ENCODE measurements around the gene NATD1.
A peak's percentile ranks its signal among the peaks of the same experiment; 100 is the strongest.
"Not testable (repeated sequence)": the region's sequence is repeated elsewhere in the genome, so short reads cannot be mapped to it uniquely, and the experiment has no call there.

The NATD1 gene

GRCh38 chr17:21194703-21195102 is 58.5 kb downstream of the NATD1 start:
- H3K27ac Mint-ChIP-seq: peak overlapping the region; percentile 88
- H3K36me3 Mint-ChIP-seq (ENCODE audit: low read depth): peaks cover 80% of the 10 kb centered on the region

DNA sequence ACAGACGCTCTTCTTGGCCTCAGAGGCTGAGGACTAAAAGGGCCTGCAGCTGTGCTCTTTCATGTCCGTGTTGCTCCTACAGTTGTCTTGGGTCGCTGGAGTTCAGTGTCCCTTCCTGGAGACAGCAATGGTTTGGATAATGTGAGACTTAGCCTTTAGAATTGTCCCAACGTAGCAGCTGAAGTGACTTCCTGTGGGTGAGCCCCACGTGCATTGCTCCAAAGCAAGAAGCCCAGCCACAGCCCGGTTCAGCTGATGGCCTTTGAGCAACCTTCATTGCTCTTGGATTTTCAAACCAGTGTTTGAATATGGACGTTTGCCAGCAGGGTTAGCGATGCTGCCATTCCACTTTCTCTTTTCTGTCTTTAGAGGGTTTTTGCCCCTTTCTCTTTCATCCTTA is 59.0 kb downstream of the NATD1 start:
- DNase-seq: no peak
- peaks cover 84% of the 10 kb centered on the region for H3K36me3 Mint-ChIP-seq (ENCODE audit: low read depth)
- no peaks in the 10 kb centered on the region for H3K4me1 Mint-ChIP-seq
- no peak overlapping the region for H3K4me3 Mint-ChIP-seq
- TF ChIP-seq, protein P1, sequence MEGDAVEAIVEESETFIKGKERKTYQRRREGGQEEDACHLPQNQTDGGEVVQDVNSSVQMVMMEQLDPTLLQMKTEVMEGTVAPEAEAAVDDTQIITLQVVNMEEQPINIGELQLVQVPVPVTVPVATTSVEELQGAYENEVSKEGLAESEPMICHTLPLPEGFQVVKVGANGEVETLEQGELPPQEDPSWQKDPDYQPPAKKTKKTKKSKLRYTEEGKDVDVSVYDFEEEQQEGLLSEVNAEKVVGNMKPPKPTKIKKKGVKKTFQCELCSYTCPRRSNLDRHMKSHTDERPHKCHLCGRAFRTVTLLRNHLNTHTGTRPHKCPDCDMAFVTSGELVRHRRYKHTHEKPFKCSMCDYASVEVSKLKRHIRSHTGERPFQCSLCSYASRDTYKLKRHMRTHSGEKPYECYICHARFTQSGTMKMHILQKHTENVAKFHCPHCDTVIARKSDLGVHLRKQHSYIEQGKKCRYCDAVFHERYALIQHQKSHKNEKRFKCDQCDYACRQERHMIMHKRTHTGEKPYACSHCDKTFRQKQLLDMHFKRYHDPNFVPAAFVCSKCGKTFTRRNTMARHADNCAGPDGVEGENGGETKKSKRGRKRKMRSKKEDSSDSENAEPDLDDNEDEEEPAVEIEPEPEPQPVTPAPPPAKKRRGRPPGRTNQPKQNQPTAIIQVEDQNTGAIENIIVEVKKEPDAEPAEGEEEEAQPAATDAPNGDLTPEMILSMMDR (IDR thresholded peaks at IDR 0.05): no peak
- no peaks in the 10 kb centered on the region for H3K9me3 Mint-ChIP-seq
- H3K27ac Mint-ChIP-seq: peak overlapping the region; percentile 88
- H3K27me3 Mint-ChIP-seq (ENCODE audit: low read depth, poor library complexity): peaks cover 5% of the 10 kb centered on the region

More at GRCh38 chr17:21194703-21195102, 58.5 kb downstream of the NATD1 start:
- Mint-ChIP-seq H3K27me3 (ENCODE audit: low read depth, poor library complexity) (peaks cover 5% of the 10 kb centered on the region), H3K9me3 (no peaks in the 10 kb centered on the region), H3K4me3 (no peak overlapping the region), H3K4me1 (no peaks in the 10 kb centered on the region)
- no peak for DNase-seq
- TF ChIP-seq, protein P1 (IDR thresholded peaks at IDR 0.05): no peak

GRCh38 chr17:21193031-21193430 is 60.2 kb downstream of the NATD1 start:
- peaks cover 82% of the 10 kb centered on the region for H3K36me3 Mint-ChIP-seq (ENCODE audit: low read depth)
- no peak for DNase-seq
- H3K9me3 Mint-ChIP-seq: no peaks in the 10 kb centered on the region
- no peak overlapping the region for H3K27ac Mint-ChIP-seq
- no peak overlapping the region for H3K4me3 Mint-ChIP-seq
- peaks cover 5% of the 10 kb centered on the region for H3K27me3 Mint-ChIP-seq (ENCODE audit: low read depth, poor library complexity)
- H3K4me1 Mint-ChIP-seq: no peaks in the 10 kb centered on the region
- TF ChIP-seq, protein P1 (IDR thresholded peaks at IDR 0.05): no peak

GRCh38 chr17:21192414-21192813 is 60.8 kb downstream of the NATD1 start:
- H3K4me3 Mint-ChIP-seq; DNase-seq; H3K27me3 Mint-ChIP-seq (ENCODE audit: low read depth, poor library complexity); H3K4me1 Mint-ChIP-seq; H3K27ac Mint-ChIP-seq; H3K9me3 Mint-ChIP-seq: not testable (repeated sequence)
- peaks cover 75% of the 10 kb centered on the region for H3K36me3 Mint-ChIP-seq (ENCODE audit: low read depth)

GRCh38 chr17:21191698-21192097 is 61.5 kb downstream of the NATD1 start:
- TF ChIP-seq, protein P1 (IDR thresholded peaks at IDR 0.05): no peak
- Mint-ChIP-seq H3K9me3 (no peaks in the 10 kb centered on the region), H3K36me3 (ENCODE audit: low read depth) (peaks cover 72% of the 10 kb centered on the region), H3K4me1 (no peaks in the 10 kb centered on the region), H3K27me3 (ENCODE audit: low read depth, poor library complexity) (peaks cover 3% of the 10 kb centered on the region), H3K27ac (peak overlapping the region; percentile 36), H3K4me3 (no peak overlapping the region)
- DNase-seq: no peak

GRCh38 chr17:21190078-21190477 is 63.1 kb downstream of the NATD1 start:
- TF ChIP-seq, protein P1 (IDR thresholded peaks at IDR 0.05): no peak
- H3K36me3 Mint-ChIP-seq (ENCODE audit: low read depth): peaks cover 74% of the 10 kb centered on the region
- no peaks in the 10 kb centered on the region for H3K9me3 Mint-ChIP-seq
- H3K4me1 Mint-ChIP-seq: no peaks in the 10 kb centered on the region
- H3K4me3 Mint-ChIP-seq: no peak overlapping the region
- H3K27me3 Mint-ChIP-seq (ENCODE audit: low read depth, poor library complexity): peaks cover 3% of the 10 kb centered on the region
- no peak for DNase-seq
- peak overlapping the region; percentile 84 for H3K27ac Mint-ChIP-seq

All from nephron progenitor cell (in vitro differentiated cells).